ENCODE measurements around the gene ERICH6.
A peak's percentile ranks its signal among the peaks of the same experiment; 100 is the strongest.

The ERICH6 gene

DNA sequence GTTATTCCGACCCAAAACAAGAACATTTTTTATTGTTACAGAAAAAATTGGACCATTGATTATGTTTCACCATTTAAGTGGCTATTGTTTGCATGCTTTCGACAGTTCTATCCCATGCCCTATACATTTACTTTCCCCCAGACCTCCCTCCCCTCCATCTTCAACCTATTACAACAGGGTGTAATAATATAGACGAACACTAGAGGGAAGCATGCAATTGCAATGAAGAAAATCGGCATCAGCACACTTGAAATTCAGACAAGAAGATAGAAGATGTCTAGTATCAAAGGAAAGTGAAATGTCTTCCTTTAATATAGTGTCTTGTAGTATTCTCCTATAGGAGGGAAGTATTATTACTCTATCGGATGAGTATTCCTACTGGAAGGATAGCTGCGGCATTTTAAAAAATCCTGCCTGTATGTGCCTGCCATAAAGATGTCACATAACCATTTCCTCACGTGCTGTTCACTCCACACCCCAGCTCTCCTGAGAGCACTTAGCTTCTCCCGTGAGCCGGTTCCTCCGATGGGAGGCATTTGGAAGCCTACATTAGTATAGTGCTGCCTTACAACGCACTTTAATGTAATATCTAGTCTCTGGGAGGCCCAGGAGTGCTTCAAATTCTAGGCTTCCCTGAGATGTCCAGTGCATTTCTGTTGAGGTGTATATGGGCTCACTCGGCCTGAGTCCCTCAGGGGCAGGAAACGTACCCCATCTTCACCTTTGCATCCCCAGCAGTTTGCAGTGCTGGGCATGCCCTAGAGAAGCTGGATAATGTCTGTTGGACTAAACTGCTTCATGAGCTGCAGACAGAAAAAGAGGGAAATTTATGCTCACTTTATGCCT lies 17.8 kb upstream of the ERICH6 start:
- in situ Hi-C loops (cut with MboI; ENCODE audit: low pct_unique_long_range_greater_than_20kb, low sequenced_read_pairs, unreplicated experiment): no loop called here
- TF ChIP-seq, protein P1, sequence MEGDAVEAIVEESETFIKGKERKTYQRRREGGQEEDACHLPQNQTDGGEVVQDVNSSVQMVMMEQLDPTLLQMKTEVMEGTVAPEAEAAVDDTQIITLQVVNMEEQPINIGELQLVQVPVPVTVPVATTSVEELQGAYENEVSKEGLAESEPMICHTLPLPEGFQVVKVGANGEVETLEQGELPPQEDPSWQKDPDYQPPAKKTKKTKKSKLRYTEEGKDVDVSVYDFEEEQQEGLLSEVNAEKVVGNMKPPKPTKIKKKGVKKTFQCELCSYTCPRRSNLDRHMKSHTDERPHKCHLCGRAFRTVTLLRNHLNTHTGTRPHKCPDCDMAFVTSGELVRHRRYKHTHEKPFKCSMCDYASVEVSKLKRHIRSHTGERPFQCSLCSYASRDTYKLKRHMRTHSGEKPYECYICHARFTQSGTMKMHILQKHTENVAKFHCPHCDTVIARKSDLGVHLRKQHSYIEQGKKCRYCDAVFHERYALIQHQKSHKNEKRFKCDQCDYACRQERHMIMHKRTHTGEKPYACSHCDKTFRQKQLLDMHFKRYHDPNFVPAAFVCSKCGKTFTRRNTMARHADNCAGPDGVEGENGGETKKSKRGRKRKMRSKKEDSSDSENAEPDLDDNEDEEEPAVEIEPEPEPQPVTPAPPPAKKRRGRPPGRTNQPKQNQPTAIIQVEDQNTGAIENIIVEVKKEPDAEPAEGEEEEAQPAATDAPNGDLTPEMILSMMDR (IDR thresholded peaks at IDR 0.05; ENCODE audit: extremely low read depth, insufficient read depth, missing control alignments): peak; percentile 78
- DNase-seq (ENCODE audit: low spot score): peak; percentile 71

GRCh38 chr3:150720444-150720843 lies 16.7 kb upstream of the ERICH6 start:
- TF ChIP-seq, protein P1 (IDR thresholded peaks at IDR 0.05; ENCODE audit: extremely low read depth, insufficient read depth, missing control alignments): no peak
- in situ Hi-C loops (cut with MboI; ENCODE audit: low pct_unique_long_range_greater_than_20kb, low sequenced_read_pairs, unreplicated experiment): no loop called here
- DNase-seq (ENCODE audit: low spot score): no peak

GRCh38 chr3:150710097-150710496 lies 6.4 kb upstream of the ERICH6 start:
- TF ChIP-seq, protein P1 (IDR thresholded peaks at IDR 0.05; ENCODE audit: extremely low read depth, insufficient read depth, missing control alignments): no peak
- in situ Hi-C loops (cut with MboI; ENCODE audit: low pct_unique_long_range_greater_than_20kb, low sequenced_read_pairs, unreplicated experiment): no loop called here
- DNase-seq (ENCODE audit: low spot score): no peak

DNA sequence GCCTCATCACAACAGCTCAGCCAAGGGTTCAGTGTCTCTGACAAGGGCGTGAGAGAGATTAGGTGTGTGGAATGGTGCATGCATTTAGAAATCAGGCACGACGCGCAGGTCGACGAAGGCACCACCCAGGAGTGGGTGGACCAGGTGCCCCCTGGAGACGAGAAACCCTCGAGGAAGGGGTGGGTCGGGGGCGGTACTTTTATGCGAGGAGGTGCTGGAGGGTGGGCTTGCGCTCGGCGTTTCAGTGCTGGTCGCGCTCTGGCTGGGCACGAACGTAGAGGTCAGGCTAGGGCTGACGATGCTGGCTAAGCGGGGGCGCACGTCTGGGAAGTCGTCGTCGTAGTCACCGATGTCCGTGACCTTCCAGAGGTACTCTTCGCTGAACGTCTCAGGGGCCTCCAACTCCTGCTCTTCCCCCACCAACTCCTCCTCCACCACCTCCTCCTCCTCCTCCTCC lies 393 bp downstream of the ERICH6 start:
- peak; percentile 38 for DNase-seq (ENCODE audit: low spot score)
- in situ Hi-C loops (cut with MboI; ENCODE audit: low pct_unique_long_range_greater_than_20kb, low sequenced_read_pairs, unreplicated experiment): no loop called here
- TF ChIP-seq, protein P1 (IDR thresholded peaks at IDR 0.05; ENCODE audit: extremely low read depth, insufficient read depth, missing control alignments): no peak

GRCh38 chr3:150699068-150699639 lies 4.6 kb downstream of the ERICH6 start:
- TF ChIP-seq, protein P1 (IDR thresholded peaks at IDR 0.05; ENCODE audit: extremely low read depth, insufficient read depth, missing control alignments): no peak
- in situ Hi-C loops (cut with MboI; ENCODE audit: low pct_unique_long_range_greater_than_20kb, low sequenced_read_pairs, unreplicated experiment): no loop called here
- DNase-seq (ENCODE audit: low spot score): no peak

DNA sequence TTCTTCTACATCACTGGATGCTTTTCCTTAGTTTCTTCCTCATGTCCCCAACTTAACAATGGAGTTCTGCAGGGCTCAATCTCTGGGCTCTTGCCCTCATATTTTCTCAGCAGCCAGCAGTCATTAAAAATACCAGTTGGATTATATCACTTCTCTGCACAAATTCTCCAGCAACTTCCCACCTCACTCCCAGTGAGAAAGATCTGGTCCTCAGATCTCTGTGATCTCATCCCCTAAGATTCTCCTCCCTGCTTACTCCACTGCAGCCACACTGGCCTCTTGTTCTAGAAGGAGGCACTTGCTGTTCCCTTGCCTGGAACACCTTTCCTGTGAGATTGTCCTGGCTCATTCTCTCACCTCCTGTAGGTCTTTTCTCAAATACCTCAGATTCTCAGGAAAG lies 6.1 kb downstream of the ERICH6 start:
- in situ Hi-C loops (cut with MboI; ENCODE audit: low pct_unique_long_range_greater_than_20kb, low sequenced_read_pairs, unreplicated experiment): no loop called here
- DNase-seq (ENCODE audit: low spot score): no peak
- TF ChIP-seq, protein P1 (IDR thresholded peaks at IDR 0.05; ENCODE audit: extremely low read depth, insufficient read depth, missing control alignments): no peak
